Ramos (cell line): Measurements from ENCODE around the gene ZBTB39.
"Not testable (repeated sequence)": the region's sequence is repeated elsewhere in the genome, so short reads cannot be mapped to it uniquely, and the experiment has no call there.

Source experiments
- in situ Hi-C: fragments of 300-500 bp; cut with MboI; formaldehyde crosslinking; loops from one replicate; pipeline ENCODE4 v1.14.3; 2022; ENCODE audit warnings: low sequenced_read_pairs; ENCODE audit not compliant: unreplicated experiment

ZBTB39 gene

DNA sequence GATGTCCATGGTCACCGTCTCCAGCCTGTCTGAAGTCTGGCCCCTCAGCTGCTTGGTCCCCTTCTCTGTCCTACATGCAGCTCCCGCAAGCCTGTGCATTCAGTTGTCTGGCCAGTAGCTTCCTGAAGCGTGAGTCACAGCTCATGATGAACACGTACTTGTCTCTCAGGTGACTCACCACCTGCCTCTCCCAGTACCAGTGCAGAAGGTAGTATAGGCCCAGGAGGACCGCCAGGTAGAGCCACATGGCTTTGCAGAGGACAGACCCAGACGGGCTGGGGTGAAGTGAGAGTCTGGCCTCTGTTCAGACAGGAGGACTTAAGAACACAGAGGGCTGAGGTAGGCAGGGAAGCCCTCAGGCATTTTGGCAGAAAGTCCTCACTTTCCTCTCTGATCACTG lies 20.6 kb downstream of the ZBTB39 start:
- in situ Hi-C loops = loop anchor here (5.0 to 25.0 kb wide), 2 partner anchors 228 to 473 kb away; partner anchors contain the start of gene RBMS2

DNA sequence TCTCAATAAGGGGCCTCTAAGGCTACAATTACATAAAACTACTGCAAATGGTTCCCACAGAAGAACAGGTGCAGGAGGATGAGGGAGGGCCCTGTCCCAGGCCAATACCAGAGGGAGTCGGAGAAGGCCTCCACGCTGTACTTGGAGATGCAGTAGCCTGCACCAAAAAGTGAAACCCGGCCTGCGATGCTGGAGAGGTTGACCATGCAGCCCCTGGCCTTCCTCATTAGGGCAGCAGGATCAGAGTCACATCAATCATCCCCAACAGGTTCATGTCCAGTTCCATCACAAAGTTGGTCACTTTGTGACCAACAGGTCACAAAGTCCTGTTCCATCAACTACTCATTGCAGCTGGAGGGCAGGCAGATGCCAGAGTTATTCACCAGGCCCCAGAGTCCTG lies 23.0 kb downstream of the ZBTB39 start:
- in situ Hi-C loops = loop anchor here (25.0 kb wide), 1 partner anchor 471 kb away; the partner anchor contains the start of gene RBMS2

DNA sequence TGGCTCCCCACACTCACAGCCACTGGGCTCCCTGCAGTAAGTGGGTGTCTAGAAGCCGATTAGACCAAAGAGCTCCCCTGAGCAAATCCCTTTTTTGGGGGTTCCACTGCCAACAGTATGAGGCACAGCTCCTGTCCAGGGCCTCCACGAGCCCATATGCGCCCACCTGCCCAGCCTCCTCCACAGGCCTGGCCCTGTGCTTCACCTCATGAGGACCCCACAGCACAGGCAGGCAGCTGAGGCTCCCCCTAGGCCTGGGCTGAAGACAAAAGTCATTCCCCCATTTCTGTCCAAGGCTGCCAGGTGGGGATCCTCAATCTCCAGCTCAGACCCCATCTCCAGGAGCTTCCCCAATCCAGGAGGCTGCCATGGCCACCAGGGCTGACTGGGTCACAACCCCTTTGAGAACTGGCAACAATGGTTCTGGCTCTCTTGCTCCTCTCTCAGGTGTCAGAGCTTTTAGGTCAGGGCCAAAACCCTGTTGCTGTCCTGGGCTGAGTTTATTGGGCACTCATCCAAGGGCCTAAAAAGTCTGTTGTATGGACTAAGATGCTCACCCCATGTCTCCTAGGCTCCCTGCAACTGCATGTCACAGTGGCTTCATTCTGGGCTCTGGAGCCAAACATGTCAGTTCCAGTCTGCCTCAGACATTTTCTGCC lies 23.6 kb downstream of the ZBTB39 start:
- in situ Hi-C loops = loop anchor here (25.0 kb wide), 1 partner anchor 470 kb away; the partner anchor contains the start of gene RBMS2

DNA sequence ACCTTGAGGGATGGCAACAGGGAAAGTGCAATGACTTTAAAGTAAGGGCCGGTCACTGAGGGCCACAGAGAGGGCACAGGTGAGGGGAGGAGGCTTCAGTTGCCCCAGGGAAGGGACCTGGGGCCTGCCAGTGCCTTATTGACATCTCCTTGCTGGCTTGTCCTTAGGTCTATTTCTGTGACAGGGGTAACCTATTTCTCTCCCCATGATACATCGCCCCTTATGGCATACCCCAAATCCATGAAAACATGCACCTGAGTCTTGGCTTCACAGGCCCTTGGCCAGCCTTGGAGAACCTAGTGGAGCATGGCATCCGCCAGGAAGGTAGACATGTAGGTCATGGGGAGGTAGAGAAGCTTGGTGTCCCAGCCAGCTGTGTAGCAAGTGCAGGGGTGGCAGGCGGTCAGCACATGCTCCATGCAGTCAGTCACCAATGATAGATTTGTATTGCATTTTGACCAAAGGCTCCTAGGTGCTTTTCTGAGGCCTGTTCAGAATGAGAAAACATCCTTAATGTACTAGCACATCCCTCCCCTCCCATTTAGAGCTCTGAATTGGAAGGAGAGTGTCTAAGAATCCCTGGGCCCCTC lies 25.3 kb downstream of the ZBTB39 start:
- in situ Hi-C loops = loop anchor here (25.0 kb wide), 1 partner anchor 469 kb away; the partner anchor contains the start of gene RBMS2

DNA sequence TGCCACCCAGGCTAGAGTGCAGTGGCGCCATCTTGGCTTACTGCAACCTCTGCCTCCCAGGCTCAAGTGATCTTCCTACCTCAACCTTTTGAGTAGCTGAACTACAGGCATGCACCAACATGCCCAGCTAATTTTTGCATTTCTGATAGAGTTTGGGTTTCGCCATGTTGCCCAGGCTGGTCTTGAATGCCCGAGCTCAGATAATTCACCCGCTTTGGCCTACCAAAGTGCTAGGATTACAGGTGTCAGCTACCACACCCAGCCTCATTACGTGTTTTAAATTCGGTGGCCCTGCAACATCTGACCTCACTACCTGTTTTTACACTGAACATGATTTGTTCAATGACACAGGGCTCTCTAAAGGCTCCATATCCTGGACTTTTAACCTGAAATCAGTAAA lies 26.1 kb downstream of the ZBTB39 start:
- in situ Hi-C loops = loop anchor here (25.0 kb wide), 1 partner anchor 468 kb away; the partner anchor contains the start of gene RBMS2

DNA sequence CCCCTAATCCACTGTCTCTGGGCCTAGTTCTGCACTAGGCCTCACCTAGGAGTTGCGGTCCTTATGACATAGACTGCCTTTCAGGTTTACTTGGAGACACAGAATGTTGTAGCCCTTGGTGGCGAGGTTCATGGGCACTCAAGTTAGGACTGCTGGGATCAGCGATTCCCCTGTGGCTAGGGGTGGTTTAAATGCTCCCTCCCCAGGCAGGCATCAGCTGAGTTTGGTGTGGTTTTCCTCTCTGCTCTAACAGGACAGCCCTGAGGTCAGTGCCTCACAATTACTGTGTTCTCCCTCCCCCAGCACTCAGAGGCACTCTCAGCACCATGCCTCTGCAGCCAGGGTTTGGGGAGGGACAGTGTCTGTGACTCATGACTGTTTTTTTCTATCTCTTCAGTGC lies 26.7 kb downstream of the ZBTB39 start:
- in situ Hi-C loops = loop anchor here (25.0 kb wide), 1 partner anchor 467 kb away; the partner anchor contains the start of gene RBMS2

DNA sequence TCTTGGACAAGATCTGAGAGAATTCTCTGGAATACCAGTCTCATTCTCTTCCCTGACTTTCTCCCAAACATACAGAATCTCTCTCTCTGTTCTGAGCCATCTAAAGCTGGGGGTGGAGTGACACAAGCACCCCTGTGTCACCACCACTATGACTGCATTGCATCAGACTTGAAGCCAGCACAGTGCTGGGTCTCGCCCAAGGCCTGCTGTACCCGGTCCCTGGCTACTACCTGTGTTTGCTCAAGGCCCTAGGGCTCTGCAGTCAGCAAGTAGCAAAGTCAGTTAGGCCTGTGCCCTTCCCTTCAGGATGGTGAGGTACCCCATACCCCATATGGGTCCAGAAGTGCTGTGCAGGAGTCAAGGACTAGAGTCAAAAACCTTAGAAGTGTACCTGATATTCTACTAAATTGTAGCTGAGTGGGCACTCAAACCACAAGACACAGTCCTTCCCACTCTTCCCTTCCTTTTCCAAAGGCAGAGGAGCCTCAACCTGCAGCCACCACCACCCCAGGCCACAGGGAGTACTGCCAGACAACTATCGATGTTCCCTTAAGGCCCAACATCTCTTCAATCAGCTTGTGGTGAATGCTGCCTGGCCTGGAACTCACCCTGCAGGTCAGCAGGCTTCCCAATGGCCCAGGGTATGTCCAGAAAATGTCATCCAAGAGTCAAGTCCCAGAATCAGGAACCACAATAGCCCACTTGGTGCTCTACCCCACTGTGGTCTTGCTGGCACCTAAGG lies 27.8 kb downstream of the ZBTB39 start:
- in situ Hi-C loops = loop anchor here (25.0 kb wide), 1 partner anchor 466 kb away; the partner anchor contains the start of gene RBMS2

DNA sequence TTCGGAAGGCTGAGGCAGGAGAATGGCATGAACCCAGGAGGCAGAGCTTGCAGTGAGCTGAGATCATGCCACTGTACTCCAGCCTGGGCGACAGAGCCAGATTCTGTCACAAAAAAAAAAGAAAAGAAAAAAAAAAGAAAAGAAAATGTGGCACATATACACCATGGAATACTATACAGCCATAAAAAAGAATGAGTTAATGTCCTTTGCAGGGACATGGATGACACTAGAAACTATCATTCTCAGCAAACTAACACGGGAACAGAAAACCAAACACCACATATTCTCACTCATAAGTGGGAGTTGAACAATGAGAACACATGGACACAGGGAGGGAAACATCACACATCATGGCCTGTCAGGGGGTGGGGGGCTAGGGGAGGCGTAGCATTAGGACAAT lies 29.0 kb downstream of the ZBTB39 start:
- in situ Hi-C loops = loop anchor here (25.0 kb wide), 1 partner anchor 465 kb away; the partner anchor contains the start of gene RBMS2

DNA sequence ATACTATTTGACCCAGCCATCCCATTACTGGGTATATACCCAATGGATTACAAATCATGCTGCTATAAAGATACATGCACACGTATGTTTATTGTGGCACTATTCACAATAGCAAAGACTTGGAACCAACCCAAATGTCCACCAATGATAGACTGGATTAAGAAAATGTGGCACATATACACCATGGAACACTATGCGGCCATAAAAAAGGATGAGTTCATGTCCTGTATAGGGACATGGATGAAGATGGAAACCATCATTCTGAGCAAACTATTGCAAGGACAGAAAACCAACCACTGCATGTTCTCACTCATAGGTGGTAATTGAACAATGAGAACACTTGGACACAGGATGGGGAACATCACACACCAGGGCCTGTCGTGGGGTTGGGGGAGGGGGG lies 32.1 kb downstream of the ZBTB39 start:
- in situ Hi-C loops = not testable (repeated sequence)

DNA sequence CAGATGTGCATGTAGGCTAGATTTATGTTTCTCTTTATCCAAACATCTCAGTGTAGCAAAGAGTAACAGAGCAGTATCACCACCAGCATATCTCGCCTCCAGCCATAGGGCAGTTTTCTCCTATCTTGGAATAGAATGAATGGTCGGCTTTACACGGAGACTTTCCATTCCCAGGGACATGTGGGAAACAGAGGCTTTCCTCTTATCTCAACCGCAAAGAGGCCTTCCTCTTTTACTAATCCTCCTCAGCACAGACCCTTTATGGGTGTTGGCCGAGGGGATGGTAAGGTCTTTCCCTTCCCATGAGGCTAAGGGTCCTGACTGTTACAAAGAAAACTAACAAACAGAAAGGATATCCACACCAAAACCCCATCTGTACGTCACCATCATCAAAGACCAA lies 37.4 kb downstream of the ZBTB39 start:
- in situ Hi-C loops = not testable (repeated sequence)

DNA sequence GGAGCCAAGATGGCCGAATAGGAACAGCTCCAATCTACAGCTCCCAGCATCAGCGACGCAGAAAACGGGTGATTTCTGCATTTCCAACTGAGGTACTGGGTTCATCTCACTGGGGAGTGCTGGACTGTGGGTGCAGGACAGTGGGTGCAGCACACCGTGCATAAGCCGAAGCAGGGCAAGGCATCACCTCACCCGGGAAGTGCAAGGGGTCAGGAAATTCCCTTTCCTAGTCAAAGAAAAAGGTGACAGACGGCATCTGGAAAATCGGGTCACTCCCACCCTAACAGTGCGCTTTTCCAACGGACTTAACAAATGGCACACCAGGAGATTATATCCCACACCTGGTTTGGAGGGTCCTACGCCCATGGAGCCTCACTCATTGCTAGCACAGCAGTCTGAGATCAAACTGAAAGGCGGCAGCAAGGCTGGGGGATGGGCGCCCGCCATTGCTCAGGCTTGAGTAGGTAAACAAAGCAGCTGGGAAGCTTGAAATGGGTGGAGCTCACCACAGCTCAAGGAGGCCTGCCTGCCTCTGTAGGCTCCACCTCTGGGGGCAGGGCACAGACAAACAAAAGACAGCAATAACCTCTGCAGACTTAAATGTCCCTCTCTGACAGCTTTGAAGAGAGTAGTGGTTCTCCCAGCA lies 40.2 kb downstream of the ZBTB39 start:
- in situ Hi-C loops = not testable (repeated sequence)

DNA sequence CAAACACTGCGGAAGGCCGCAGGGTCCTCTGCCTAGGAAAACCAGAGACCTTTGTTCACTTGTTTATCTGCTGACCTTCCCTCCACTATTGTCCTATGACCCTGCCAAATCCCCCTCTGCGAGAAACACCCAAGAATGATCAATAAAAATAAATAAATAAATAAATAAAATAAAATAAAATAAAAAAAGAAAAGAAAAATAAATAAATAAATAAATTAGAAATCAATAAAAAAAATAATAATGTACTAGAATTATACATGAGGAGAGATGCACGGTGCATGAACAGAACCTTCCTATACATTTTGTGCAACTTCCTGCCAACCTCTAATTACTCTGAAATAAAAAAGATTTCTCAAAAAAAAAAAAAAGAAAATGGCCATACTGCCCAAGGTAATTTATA lies 41.2 kb downstream of the ZBTB39 start:
- in situ Hi-C loops = not testable (repeated sequence)

DNA sequence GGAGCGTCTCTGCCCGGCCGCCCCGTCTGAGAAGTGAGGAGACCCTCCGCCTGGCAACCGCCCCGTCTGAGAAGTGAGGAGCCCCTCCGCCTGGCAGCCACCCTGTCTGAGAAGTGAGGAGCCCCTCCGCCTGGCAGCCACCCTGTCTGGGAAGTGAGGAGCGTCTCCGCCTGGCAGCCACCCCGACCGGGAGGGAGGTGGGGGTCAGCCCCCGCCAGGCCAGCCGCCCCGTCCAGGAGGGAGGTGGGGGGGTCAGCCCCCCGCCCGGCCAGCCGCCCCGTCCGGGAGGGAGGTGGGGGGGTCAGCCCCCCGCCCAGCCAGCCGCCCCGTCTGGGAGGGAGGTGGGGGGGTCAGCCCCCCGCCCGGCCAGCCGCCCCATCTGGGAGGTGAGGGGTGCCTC lies 42.8 kb downstream of the ZBTB39 start:
- in situ Hi-C loops = not testable (repeated sequence)

DNA sequence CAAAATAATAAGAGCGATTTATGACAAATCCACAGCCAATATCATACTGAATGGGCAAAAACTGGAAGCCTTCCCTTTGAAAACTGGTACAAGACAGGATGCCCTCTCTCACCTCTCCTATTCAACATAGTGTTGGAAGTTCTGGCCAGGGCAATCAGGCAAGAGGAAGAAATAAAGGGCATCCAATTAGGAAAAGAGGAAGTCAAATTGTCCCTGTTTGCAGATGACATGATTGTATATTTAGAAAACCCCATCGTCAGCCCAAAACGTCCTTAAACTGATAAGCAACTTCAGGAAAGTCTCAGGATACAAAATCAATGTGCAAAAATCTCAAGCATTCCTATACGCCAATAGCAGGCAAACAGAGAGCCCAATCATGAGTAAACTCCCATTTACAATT lies 44.1 kb downstream of the ZBTB39 start:
- in situ Hi-C loops = not testable (repeated sequence)

DNA sequence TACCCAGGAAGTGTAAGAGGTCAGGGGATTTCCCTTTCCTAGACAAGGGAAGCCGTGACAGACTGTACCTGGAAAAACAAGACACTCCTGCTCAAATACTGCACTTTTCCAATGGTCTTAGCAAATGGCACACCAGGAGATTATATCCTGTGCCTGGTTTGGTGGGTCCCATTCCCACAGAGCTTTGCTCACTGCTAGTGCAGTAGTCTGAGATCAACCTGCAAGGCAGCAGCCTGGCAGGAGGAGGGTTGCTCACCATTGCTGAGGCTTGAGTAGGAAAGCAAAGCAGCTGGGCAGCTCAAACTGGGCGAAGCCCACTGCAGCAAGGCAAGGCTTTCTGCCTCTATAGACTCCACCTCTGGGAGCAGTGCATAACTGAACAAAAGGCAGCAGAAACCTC lies 47.9 kb downstream of the ZBTB39 start:
- in situ Hi-C loops = no loop called here

DNA sequence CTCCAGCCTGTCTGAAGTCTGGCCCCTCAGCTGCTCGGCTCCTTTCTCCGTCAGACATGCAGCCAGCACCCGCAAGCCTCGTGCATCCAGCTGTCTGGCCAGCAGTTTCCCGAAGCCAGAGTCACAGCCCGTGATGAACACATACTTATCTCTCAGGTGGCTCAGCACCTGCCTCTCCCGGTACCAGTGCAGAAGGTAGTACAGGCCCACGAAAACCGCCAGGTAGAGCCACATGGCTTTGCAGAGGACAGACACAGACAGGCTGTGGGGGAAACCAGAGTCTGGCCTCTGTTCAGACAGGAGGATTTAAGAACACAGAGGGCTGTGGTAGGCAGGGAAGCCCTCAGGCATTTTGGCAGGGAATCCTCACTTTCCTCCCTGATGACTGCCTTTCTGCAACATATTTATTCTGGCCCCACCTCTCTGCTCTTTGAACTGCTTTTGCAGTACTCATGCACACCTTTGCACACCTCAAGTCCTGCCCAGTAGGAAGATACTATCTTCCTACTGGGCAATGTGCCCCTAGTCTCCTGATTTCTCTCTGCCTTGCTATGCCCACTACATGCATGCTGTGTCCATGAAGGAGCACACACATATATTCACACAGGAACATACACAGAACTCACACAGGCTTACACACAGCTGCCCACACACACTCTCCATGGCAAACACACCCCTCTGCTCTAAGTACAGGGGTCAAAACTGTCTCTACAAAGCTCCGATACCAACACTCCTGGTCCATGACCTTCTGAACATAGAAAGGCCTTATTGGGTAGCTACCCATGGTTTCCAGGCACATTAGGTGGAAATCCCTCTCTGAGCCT lies 48.9 kb downstream of the ZBTB39 start, which contains the start of gene RDH16:
TSS of gene RDH16 (minus strand) at position 380 of the 824 bp plus-strand sequence. CDS start at position 234, 146 bp downstream.
- in situ Hi-C loops = no loop called here

DNA sequence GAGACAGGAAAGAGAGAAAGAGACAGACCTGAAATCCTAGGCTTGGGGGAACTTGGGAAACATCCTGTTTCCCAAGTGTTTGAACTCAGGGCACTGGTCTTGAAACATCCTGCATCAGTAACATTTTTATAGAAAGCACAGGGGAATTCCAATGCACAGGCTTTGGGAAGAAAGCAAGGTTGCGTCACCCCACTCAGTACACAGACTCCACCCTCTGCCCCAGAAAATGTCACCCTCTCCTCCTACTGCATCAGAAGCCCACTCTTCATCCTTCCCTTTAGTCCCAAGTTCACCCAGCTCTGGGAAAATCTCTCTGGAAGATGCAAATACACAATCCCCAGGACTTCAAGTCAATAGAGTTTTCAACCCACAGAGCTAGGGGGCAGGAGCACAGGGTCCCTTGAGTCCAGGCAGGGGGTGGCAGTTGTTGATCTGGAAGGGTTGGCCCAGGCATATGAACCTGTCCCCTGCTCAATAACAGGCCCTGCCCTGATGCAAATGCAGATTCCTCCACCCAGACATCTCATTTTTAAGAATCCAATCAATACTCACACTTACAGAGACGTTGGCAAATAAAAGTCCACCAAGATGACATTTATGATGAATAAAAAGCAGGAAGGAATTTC lies 50.6 kb downstream of the ZBTB39 start:
- in situ Hi-C loops = no loop called here

DNA sequence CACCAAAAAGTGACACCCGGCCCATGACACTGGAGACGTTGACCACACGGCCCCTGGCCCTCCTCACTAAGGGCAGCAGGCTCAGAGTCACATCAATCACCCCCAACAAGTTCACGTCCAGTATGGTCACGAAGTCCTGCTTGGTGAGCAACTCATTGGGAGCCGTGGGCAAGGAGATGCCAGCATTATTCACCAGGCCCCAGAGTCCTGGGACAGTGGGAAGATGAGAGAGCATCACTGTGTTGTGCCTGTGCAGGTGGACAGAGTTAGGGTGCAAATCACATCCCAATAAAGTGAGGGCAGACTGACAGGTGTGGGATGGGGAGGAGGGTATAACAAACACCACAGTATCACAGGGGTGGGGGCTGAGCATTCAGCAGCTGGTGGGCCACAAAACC lies 51.4 kb downstream of the ZBTB39 start:
- in situ Hi-C loops = no loop called here
